Measurements from ENCODE around the gene RBM47.

The RBM47 gene

DNA sequence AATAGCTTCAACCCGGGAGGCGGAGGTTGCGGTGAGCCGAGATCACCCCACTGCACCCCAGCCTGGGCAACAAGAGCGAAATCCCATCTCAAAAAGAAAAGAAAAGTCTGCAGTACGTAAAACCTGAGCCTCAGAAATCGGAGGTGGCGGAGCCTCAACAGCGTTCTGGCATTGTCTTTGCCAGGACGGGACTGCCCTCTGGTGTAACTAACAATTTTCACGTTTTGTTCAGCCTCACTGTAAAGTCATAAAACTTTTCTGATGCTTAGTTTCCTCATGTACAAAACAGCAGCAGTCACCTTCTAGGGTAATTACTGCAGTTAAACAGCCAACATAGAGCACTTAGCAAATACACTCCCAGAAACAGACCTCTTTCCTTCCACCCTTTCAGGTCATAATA is 121.7 kb downstream of the RBM47 start:
- no peak overlapping the region for H2BK120ac ChIP-seq (ENCODE audit: low read depth, low read length)
- no peak overlapping the region for H4K8ac ChIP-seq (ENCODE audit: low read depth, low read length)
- no peak overlapping the region for H3K4me2 ChIP-seq (ENCODE audit: insufficient read depth, low read length, poor library complexity, severe bottlenecking)
- H2AFZ ChIP-seq (ENCODE audit: low read length) = no peak overlapping the region
- H2AK5ac ChIP-seq (ENCODE audit: low read depth, low read length) = no peak overlapping the region
- H3K27me3 ChIP-seq (ENCODE audit: control insufficient read depth in 3 of 3, insufficient read depth in 3 of 3, low read depth in 1 of 3, low read length in 3 of 3) = no peaks in the 10 kb centered on the region
- no peak for DNase-seq (ENCODE audit: low spot score)
- H3K9me3 ChIP-seq (replicated peaks in 1 of 2; ENCODE audit: control insufficient read depth in 2 of 2, insufficient read depth in 1 of 2, low read depth in 1 of 2, low read length in 2 of 2) = no peaks in the 10 kb centered on the region
- no peak overlapping the region for H2BK15ac ChIP-seq (ENCODE audit: low read length)
- no peaks in the 10 kb centered on the region for H3K36me3 ChIP-seq (replicated peaks in 1 of 2; ENCODE audit: control insufficient read depth in 2 of 2, insufficient read depth in 2 of 2, low read length in 2 of 2)
- H3K4ac ChIP-seq (ENCODE audit: low read length) = no peak overlapping the region
- no peaks in the 10 kb centered on the region for H3K79me1 ChIP-seq (ENCODE audit: low read depth, low read length)
- no peak overlapping the region for H2BK12ac ChIP-seq (ENCODE audit: low read length)
- H3K4me3 ChIP-seq (ENCODE audit: low read length in 2 of 2) = no peak overlapping the region
- H3K27ac ChIP-seq (replicated peaks; ENCODE audit: low read length) = no peak overlapping the region
- H2BK5ac ChIP-seq (ENCODE audit: low read length) = no peak overlapping the region
- no peak overlapping the region for H3K23ac ChIP-seq (ENCODE audit: low read depth, low read length, poor library complexity)
- H3K4me1 ChIP-seq (ENCODE audit: control insufficient read depth in 2 of 2, insufficient read depth in 1 of 2, low read depth in 1 of 2, low read length in 2 of 2) = peaks cover 0 to 2% of the 10 kb centered on the region in 2 donors
- no peak overlapping the region for H3K14ac ChIP-seq (ENCODE audit: low read length)
- H3K18ac ChIP-seq (ENCODE audit: low read length) = no peak overlapping the region
- no peak overlapping the region for H3K9ac ChIP-seq (ENCODE audit: low read depth, low read length, poor library complexity)
- H4K91ac ChIP-seq (ENCODE audit: low read depth, low read length, poor library complexity) = no peak overlapping the region
- no CpG with 5 or more reads among the region's 11 CpGs for WGBS, 2 donors (ENCODE audit: extremely low coverage in 2 of 2, insufficient read length in 2 of 2, insufficient replicate concordance in 1 of 2)

DNA sequence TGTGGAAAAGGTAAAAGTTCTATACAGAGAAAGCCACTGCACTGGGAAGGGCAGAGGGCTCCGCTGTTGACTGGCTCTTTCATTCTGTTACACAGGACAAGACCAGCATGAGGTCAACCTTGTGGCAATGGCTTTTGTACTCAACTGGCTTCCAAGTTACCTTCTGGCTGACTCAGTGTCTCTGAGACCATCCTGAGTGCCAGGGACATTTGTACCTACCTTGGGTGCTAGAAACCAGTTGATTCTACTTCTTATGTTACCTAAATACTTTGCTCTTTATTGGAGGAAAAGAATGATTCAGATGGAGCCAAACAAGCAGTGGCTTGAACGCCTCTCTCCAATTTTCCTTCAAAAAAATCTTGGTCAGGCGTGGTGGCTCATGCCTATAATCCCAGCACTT is 123.2 kb downstream of the RBM47 start:
- H3K23ac ChIP-seq (ENCODE audit: low read depth, low read length, poor library complexity) = no peak overlapping the region
- no peak overlapping the region for H4K8ac ChIP-seq (ENCODE audit: low read depth, low read length)
- H2BK12ac ChIP-seq (ENCODE audit: low read length) = no peak overlapping the region
- no peak overlapping the region for H3K27ac ChIP-seq (replicated peaks; ENCODE audit: low read length)
- WGBS, 2 donors (ENCODE audit: extremely low coverage in 2 of 2, insufficient read length in 2 of 2, insufficient replicate concordance in 1 of 2) = no CpG with 5 or more reads among the region's 3 CpGs
- H2BK5ac ChIP-seq (ENCODE audit: low read length) = no peak overlapping the region
- no peaks in the 10 kb centered on the region for H3K79me1 ChIP-seq (ENCODE audit: low read depth, low read length)
- H3K4me1 ChIP-seq (ENCODE audit: control insufficient read depth in 2 of 2, insufficient read depth in 1 of 2, low read depth in 1 of 2, low read length in 2 of 2) = peaks cover 0 to 2% of the 10 kb centered on the region in 2 donors
- H3K4ac ChIP-seq (ENCODE audit: low read length) = no peak overlapping the region
- no peak overlapping the region for H2BK15ac ChIP-seq (ENCODE audit: low read length)
- H2AK5ac ChIP-seq (ENCODE audit: low read depth, low read length) = no peak overlapping the region
- no peak overlapping the region for H4K91ac ChIP-seq (ENCODE audit: low read depth, low read length, poor library complexity)
- no peaks in the 10 kb centered on the region for H3K27me3 ChIP-seq (ENCODE audit: control insufficient read depth in 3 of 3, insufficient read depth in 3 of 3, low read depth in 1 of 3, low read length in 3 of 3)
- H3K9me3 ChIP-seq (replicated peaks in 1 of 2; ENCODE audit: control insufficient read depth in 2 of 2, insufficient read depth in 1 of 2, low read depth in 1 of 2, low read length in 2 of 2) = no peaks in the 10 kb centered on the region
- no peak overlapping the region for H2BK120ac ChIP-seq (ENCODE audit: low read depth, low read length)
- no peak overlapping the region for H2AFZ ChIP-seq (ENCODE audit: low read length)
- H3K4me3 ChIP-seq (ENCODE audit: low read length in 2 of 2) = no peak overlapping the region
- no peak overlapping the region for H3K4me2 ChIP-seq (ENCODE audit: insufficient read depth, low read length, poor library complexity, severe bottlenecking)
- H3K14ac ChIP-seq (ENCODE audit: low read length) = no peak overlapping the region
- no peak for DNase-seq (ENCODE audit: low spot score)
- H3K36me3 ChIP-seq (replicated peaks in 1 of 2; ENCODE audit: control insufficient read depth in 2 of 2, insufficient read depth in 2 of 2, low read length in 2 of 2) = no peaks in the 10 kb centered on the region
- H3K9ac ChIP-seq (ENCODE audit: low read depth, low read length, poor library complexity) = no peak overlapping the region
- no peak overlapping the region for H3K18ac ChIP-seq (ENCODE audit: low read length)

DNA sequence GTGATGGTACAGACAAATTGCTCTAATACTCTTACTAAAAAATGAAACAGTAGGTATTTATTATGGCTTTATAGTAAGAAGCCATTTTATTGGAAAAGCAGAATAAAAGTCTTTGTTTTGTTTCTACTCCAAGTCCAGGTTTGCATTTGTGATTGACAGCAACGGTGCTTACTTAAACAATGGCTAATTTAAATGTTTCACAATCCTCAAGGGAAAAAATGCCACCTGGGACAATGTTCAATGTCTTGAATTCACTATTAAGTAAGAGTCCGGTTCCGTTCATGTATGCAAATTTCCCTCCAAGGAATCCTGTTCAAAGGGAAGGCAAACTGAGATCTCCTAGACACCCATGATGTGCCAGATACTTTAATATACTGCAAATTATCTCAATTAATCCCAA is 123.6 kb downstream of the RBM47 start:
- H3K27me3 ChIP-seq (ENCODE audit: control insufficient read depth in 3 of 3, insufficient read depth in 3 of 3, low read depth in 1 of 3, low read length in 3 of 3) = no peaks in the 10 kb centered on the region
- no peak overlapping the region for H3K9ac ChIP-seq (ENCODE audit: low read depth, low read length, poor library complexity)
- no peaks in the 10 kb centered on the region for H3K79me1 ChIP-seq (ENCODE audit: low read depth, low read length)
- no peak overlapping the region for H3K18ac ChIP-seq (ENCODE audit: low read length)
- H3K4me2 ChIP-seq (ENCODE audit: insufficient read depth, low read length, poor library complexity, severe bottlenecking) = no peak overlapping the region
- H2BK5ac ChIP-seq (ENCODE audit: low read length) = no peak overlapping the region
- no peak overlapping the region for H3K4ac ChIP-seq (ENCODE audit: low read length)
- no peak overlapping the region for H2BK12ac ChIP-seq (ENCODE audit: low read length)
- no peak overlapping the region for H4K91ac ChIP-seq (ENCODE audit: low read depth, low read length, poor library complexity)
- H3K14ac ChIP-seq (ENCODE audit: low read length) = no peak overlapping the region
- no peak overlapping the region for H3K23ac ChIP-seq (ENCODE audit: low read depth, low read length, poor library complexity)
- no peak overlapping the region for H2AFZ ChIP-seq (ENCODE audit: low read length)
- no CpG with 5 or more reads among the region's 3 CpGs for WGBS, 2 donors (ENCODE audit: extremely low coverage in 2 of 2, insufficient read length in 2 of 2, insufficient replicate concordance in 1 of 2)
- no peak overlapping the region for H2BK15ac ChIP-seq (ENCODE audit: low read length)
- no peak overlapping the region for H3K4me3 ChIP-seq (ENCODE audit: low read length in 2 of 2)
- H3K4me1 ChIP-seq (ENCODE audit: control insufficient read depth in 2 of 2, insufficient read depth in 1 of 2, low read depth in 1 of 2, low read length in 2 of 2) = peaks cover 0 to 2% of the 10 kb centered on the region in 2 donors
- H2BK120ac ChIP-seq (ENCODE audit: low read depth, low read length) = no peak overlapping the region
- DNase-seq (ENCODE audit: low spot score) = no peak
- no peaks in the 10 kb centered on the region for H3K9me3 ChIP-seq (replicated peaks in 1 of 2; ENCODE audit: control insufficient read depth in 2 of 2, insufficient read depth in 1 of 2, low read depth in 1 of 2, low read length in 2 of 2)
- no peaks in the 10 kb centered on the region for H3K36me3 ChIP-seq (replicated peaks in 1 of 2; ENCODE audit: control insufficient read depth in 2 of 2, insufficient read depth in 2 of 2, low read length in 2 of 2)
- H4K8ac ChIP-seq (ENCODE audit: low read depth, low read length) = no peak overlapping the region
- no peak overlapping the region for H3K27ac ChIP-seq (replicated peaks; ENCODE audit: low read length)
- no peak overlapping the region for H2AK5ac ChIP-seq (ENCODE audit: low read depth, low read length)

DNA sequence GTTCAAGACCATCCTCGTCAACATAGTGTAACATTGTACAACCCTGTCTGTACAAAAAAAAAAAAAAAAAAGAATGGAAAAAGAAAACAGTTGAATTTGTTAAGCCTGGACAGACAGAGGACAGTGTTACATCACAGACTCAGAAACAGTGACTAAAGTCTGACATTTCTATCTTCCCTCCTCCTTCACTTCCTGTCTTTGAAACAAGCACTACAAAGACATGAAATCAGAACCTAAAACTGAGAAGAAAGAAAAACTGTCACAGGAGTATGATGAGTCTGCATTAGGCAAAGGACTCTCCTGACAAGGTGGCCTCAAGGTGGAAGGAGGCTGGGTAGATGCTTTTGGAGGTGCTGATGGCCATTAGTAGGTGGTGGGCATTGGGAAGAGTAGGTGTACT is 126.7 kb downstream of the RBM47 start:
- Histone ChIP-seq H3K23ac (ENCODE audit: low read depth, low read length, poor library complexity) (no peak overlapping the region), H4K8ac (ENCODE audit: low read depth, low read length) (no peak overlapping the region), H3K4me1 (ENCODE audit: control insufficient read depth in 2 of 2, insufficient read depth in 1 of 2, low read depth in 1 of 2, low read length in 2 of 2) (peaks cover 0 to 2% of the 10 kb centered on the region in 2 donors), H3K79me1 (ENCODE audit: low read depth, low read length) (no peaks in the 10 kb centered on the region), H4K91ac (ENCODE audit: low read depth, low read length, poor library complexity) (no peak overlapping the region), H3K27ac (replicated peaks; ENCODE audit: low read length) (no peak overlapping the region), H2BK120ac (ENCODE audit: low read depth, low read length) (no peak overlapping the region), H3K4me3 (ENCODE audit: low read length in 2 of 2) (no peak overlapping the region), H3K36me3 (replicated peaks in 1 of 2; ENCODE audit: control insufficient read depth in 2 of 2, insufficient read depth in 2 of 2, low read length in 2 of 2) (no peaks in the 10 kb centered on the region), H3K4me2 (ENCODE audit: insufficient read depth, low read length, poor library complexity, severe bottlenecking) (no peak overlapping the region), H3K9me3 (replicated peaks in 1 of 2; ENCODE audit: control insufficient read depth in 2 of 2, insufficient read depth in 1 of 2, low read depth in 1 of 2, low read length in 2 of 2) (no peaks in the 10 kb centered on the region), H3K27me3 (ENCODE audit: control insufficient read depth in 3 of 3, insufficient read depth in 3 of 3, low read depth in 1 of 3, low read length in 3 of 3) (no peaks in the 10 kb centered on the region), H3K14ac (ENCODE audit: low read length) (no peak overlapping the region), H2BK5ac (ENCODE audit: low read length) (no peak overlapping the region), H2BK12ac (ENCODE audit: low read length) (no peak overlapping the region), H3K9ac (ENCODE audit: low read depth, low read length, poor library complexity) (no peak overlapping the region), H3K18ac (ENCODE audit: low read length) (no peak overlapping the region), H2AFZ (ENCODE audit: low read length) (no peak overlapping the region), H2BK15ac (ENCODE audit: low read length) (no peak overlapping the region), H3K4ac (ENCODE audit: low read length) (no peak overlapping the region), H2AK5ac (ENCODE audit: low read depth, low read length) (no peak overlapping the region)
- WGBS, 2 donors (ENCODE audit: extremely low coverage in 2 of 2, insufficient read length in 2 of 2, insufficient replicate concordance in 1 of 2) = no CpG with 5 or more reads among the region's 1 CpG
- DNase-seq (ENCODE audit: low spot score) = no peak

All from neuronal stem cell (in vitro differentiated cells).